ENCODE data around the gene TRIM28. TPM values are rescaled to one million over a fixed set of nuclear protein-coding genes. Genes with fewer than 3 reads are reported as not detected.
A peak's percentile ranks its signal among the peaks of the same experiment; 100 is the strongest.

Gene TRIM28
- total and polyA plus RNA-seq, 9 of the 15 experiments (the other 6 are each of a cell fraction or from before 2014, with no cell fraction given) = 12.1 to 797 (median 490) TPM

DNA sequence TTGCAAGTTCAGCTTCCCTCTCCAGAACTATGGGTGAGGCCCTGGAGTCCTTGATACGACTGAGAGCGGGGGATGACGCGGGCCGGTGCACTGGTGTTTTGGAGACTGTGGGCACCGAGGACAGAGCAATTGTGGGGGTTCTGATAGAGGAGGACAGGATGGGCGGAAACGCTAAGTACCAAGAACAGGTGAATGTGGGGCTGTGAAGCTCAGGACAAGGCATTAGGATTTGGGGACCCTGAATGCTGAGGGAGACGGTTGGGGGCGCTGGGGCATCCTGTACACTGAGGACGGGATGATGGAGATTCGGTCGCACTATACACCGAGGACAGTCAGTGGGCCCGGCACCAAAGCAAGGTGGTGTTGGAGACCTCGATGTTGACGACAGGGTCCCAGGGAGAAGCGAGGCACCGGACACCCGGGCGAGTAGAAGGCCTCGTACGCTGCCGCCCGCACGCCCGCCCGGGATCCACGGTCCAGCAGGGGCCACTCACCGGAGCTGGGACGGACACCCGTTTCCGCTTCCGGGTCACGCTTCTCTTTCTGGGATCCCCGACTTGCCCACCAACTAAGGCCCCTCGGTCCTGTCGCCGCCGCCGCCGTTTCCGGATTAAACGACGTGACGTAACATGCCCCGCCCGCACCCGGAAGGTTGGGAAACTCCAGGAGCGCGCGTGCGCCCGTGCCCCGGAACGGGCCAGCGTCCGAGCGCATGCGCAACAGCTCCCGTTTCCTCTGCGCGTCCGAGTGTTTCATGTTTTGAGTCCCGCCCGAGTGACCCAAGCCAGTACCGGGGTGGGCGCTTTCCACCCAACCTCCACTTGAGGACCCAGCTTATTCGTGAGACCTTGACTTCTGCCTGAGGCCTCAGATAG is 10.9 kb downstream of the TRIM28 start, which contains the start of gene CHMP2A (continued):
- TF ChIP-seq, protein P1, sequence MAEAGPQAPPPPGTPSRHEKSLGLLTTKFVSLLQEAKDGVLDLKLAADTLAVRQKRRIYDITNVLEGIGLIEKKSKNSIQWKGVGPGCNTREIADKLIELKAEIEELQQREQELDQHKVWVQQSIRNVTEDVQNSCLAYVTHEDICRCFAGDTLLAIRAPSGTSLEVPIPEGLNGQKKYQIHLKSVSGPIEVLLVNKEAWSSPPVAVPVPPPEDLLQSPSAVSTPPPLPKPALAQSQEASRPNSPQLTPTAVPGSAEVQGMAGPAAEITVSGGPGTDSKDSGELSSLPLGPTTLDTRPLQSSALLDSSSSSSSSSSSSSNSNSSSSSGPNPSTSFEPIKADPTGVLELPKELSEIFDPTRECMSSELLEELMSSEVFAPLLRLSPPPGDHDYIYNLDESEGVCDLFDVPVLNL (CRISPR knock-in tag; IDR thresholded peaks at IDR 0.05; ENCODE audit: low read depth) = no peak
- TF ChIP-seq ZNF764 (CRISPR knock-in tag; IDR thresholded peaks at IDR 0.05; ENCODE audit: low read depth) (no peak), RHOXF2B (CRISPR knock-in tag; conservative IDR thresholded peaks at IDR 0.05) (peak; percentile 84), KDM1A (IDR thresholded peaks at IDR 0.05) (no peak), EHMT2 (IDR thresholded peaks at IDR 0.05) (no peak), SIRT6 (IDR thresholded peaks at IDR 0.05; ENCODE audit: low read depth, low read length) (peak; percentile 29), SIN3B (IDR thresholded peaks at IDR 0.05; ENCODE audit: low read depth) (peak; percentile 85), NR4A1 (CRISPR knock-in tag; IDR thresholded peaks at IDR 0.05) (no peak), NR4A1 (tag; IDR thresholded peaks at IDR 0.05) (no peak), ZNF347 (CRISPR knock-in tag; IDR thresholded peaks at IDR 0.05; ENCODE audit: low read depth) (no peak), SMAD1 (IDR thresholded peaks at IDR 0.05; ENCODE audit: low read depth, low read length, partially characterized antibody) (no peak), POLR3A (IDR thresholded peaks at IDR 0.05; ENCODE audit: borderline replicate concordance, extremely low read depth, insufficient read depth, insufficient read length) (no peak), PHF21A (IDR thresholded peaks at IDR 0.05; ENCODE audit: borderline replicate concordance, low read depth) (no peak), ZNF253 (CRISPR knock-in tag; conservative IDR thresholded peaks at IDR 0.05) (0 out of 2 replicates have a peak, but pooled peaks have one; percentile 22), HNRNPUL1 (IDR thresholded peaks at IDR 0.05; ENCODE audit: low read length) (peak; percentile 85; the same call in 1 of the 2 replicates), ZNF507 (tag; conservative IDR thresholded peaks at IDR 0.05) (no peak), ZNF165 (CRISPR knock-in tag; IDR thresholded peaks at IDR 0.05; ENCODE audit: borderline replicate concordance) (no peak; the same call in 1 of the 2 replicates), PCBP2 (IDR thresholded peaks at IDR 0.05; ENCODE audit: low read depth, low read length, poor library complexity, severe bottlenecking) (no peak)
- TF ChIP-seq, protein P2, sequence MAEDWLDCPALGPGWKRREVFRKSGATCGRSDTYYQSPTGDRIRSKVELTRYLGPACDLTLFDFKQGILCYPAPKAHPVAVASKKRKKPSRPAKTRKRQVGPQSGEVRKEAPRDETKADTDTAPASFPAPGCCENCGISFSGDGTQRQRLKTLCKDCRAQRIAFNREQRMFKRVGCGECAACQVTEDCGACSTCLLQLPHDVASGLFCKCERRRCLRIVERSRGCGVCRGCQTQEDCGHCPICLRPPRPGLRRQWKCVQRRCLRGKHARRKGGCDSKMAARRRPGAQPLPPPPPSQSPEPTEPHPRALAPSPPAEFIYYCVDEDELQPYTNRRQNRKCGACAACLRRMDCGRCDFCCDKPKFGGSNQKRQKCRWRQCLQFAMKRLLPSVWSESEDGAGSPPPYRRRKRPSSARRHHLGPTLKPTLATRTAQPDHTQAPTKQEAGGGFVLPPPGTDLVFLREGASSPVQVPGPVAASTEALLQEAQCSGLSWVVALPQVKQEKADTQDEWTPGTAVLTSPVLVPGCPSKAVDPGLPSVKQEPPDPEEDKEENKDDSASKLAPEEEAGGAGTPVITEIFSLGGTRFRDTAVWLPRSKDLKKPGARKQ (CRISPR knock-in tag; IDR thresholded peaks at IDR 0.05) = no peak
- TF ChIP-seq, protein P3, sequence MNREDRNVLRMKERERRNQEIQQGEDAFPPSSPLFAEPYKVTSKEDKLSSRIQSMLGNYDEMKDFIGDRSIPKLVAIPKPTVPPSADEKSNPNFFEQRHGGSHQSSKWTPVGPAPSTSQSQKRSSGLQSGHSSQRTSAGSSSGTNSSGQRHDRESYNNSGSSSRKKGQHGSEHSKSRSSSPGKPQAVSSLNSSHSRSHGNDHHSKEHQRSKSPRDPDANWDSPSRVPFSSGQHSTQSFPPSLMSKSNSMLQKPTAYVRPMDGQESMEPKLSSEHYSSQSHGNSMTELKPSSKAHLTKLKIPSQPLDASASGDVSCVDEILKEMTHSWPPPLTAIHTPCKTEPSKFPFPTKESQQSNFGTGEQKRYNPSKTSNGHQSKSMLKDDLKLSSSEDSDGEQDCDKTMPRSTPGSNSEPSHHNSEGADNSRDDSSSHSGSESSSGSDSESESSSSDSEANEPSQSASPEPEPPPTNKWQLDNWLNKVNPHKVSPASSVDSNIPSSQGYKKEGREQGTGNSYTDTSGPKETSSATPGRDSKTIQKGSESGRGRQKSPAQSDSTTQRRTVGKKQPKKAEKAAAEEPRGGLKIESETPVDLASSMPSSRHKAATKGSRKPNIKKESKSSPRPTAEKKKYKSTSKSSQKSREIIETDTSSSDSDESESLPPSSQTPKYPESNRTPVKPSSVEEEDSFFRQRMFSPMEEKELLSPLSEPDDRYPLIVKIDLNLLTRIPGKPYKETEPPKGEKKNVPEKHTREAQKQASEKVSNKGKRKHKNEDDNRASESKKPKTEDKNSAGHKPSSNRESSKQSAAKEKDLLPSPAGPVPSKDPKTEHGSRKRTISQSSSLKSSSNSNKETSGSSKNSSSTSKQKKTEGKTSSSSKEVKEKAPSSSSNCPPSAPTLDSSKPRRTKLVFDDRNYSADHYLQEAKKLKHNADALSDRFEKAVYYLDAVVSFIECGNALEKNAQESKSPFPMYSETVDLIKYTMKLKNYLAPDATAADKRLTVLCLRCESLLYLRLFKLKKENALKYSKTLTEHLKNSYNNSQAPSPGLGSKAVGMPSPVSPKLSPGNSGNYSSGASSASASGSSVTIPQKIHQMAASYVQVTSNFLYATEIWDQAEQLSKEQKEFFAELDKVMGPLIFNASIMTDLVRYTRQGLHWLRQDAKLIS (CRISPR knock-in tag; IDR thresholded peaks at IDR 0.05) = peak; percentile 26; the same call in 1 of the 2 replicates
- TF ChIP-seq, protein P4, sequence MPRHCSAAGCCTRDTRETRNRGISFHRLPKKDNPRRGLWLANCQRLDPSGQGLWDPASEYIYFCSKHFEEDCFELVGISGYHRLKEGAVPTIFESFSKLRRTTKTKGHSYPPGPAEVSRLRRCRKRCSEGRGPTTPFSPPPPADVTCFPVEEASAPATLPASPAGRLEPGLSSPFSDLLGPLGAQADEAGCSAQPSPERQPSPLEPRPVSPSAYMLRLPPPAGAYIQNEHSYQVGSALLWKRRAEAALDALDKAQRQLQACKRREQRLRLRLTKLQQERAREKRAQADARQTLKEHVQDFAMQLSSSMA (CRISPR knock-in tag; IDR thresholded peaks at IDR 0.05) = peak; percentile 71

Data from K562 (cell line).